Kidney (tissue), 14 donors: ENCODE measurements around the gene CCDC174. TPM values are rescaled to one million over a fixed set of nuclear protein-coding genes. Genes with fewer than 3 reads are reported as not detected.

Source experiments
- DNase-seq, 5 donors: peaks; one replicate each; pipeline ENCODE4 v3.0.0-alpha.2; 2013 to 2020
- FAIRE-seq: peaks from 2 replicates; lab custom pipeline; 2012; peaks lifted over from hg19 to GRCh38; lab: Jason Lieb, UNC
- H3K27ac ChIP-seq, 2 donors: one replicate each; pipeline ENCODE4 v1.7.0; 2013; ENCODE audit warnings: low read depth in 2 of 2, low read length in 2 of 2, inconsistent platforms in 1 of 2
- H3K27me3 ChIP-seq: one replicate; pipeline ENCODE4 v1.7.1; 2013; ENCODE audit warnings: low read length, inconsistent platforms; ENCODE audit not compliant: control insufficient read depth, insufficient read depth
- H3K36me3 ChIP-seq, 3 donors: one replicate each; pipeline versions ENCODE4 v1.7.0 to v1.7.1; 2013; ENCODE audit warnings: low read length in 3 of 3, control low read depth in 1 of 3, inconsistent platforms in 1 of 3; ENCODE audit not compliant: insufficient read depth in 3 of 3, control insufficient read depth in 2 of 3
- H3K4me1 ChIP-seq, 3 donors: one replicate each; pipeline versions ENCODE4 v1.7.0 to v1.7.1; 2013; ENCODE audit warnings: low read length in 3 of 3, inconsistent platforms in 1 of 3, low read depth in 1 of 3; ENCODE audit not compliant: control insufficient read depth in 2 of 3, insufficient read depth in 2 of 3
- H3K4me3 ChIP-seq, 3 donors: one replicate each; pipeline versions ENCODE4 v1.7.0 to v1.8.1; 2013; ENCODE audit warnings: low read length in 3 of 3, control low read depth in 1 of 3, inconsistent platforms in 1 of 3
- H3K9ac ChIP-seq, 3 donors: one replicate each; pipeline versions ENCODE4 v1.7.0 to v1.7.1; 2013; ENCODE audit warnings: low read length in 3 of 3, control low read depth in 1 of 3, inconsistent platforms in 1 of 3
- H3K9me3 ChIP-seq, 3 donors: one replicate each; pipeline versions ENCODE4 v1.7.0 to v1.7.1; 2013; ENCODE audit warnings: low read length in 3 of 3, control low read depth in 1 of 3, inconsistent platforms in 1 of 3; ENCODE audit not compliant: control insufficient read depth in 2 of 3, insufficient read depth in 1 of 3
- intact Hi-C: fragments of 100-400 bp; cut with DNase I; formaldehyde crosslinking; loops from one replicate; pipeline ENCODE4 v1.11.1; 2022
- polyA plus RNA-seq: library from polyadenylated mRNA; stranded (reverse); fragments of 350-450 nt; fragmentation: Illumina TruSeq; extraction: RNeasy Lipid Tissue Mini Kit (QIAGEN cat#74804); gene quantifications from one replicate; pipeline ENCODE4 v1.2.3, GENCODE V29; 2014; ENCODE audit warnings: low read depth, low replicate concordance; ENCODE audit not compliant: insufficient read depth
- total RNA-seq: library from RNA; stranded (reverse); fragmentation: NEBNext Ultra II Directional; extraction: Animal tissue kit (Norgen Biotek cat#: 25700); gene quantifications from one replicate; pipeline ENCODE4 v1.2.1, GENCODE V29; 2021
- TF ChIP-seq, protein P1 (sequence below): IDR thresholded peaks from 3 replicates; pipeline ENCODE4 v1.5.1; 2012; ENCODE audit warnings: mild to moderate bottlenecking, moderate library complexity, borderline replicate concordance; ENCODE audit not compliant: insufficient read depth; ENCODE audit errors: extremely low read depth
- donor health status: control.
- donor health status: control.
- donor health status: control.
- donor health status: control.
- donor health status: control.
- donor health status: DM: yes; HTN: yes; CAD: no.
- donor health status: Normal renal cell carcinoma (clear cell type).

The CCDC174 gene
- total and polyA plus RNA-seq, 2 donors from 2014 or later = 21.9 to 24.7 TPM

- no peaks in the 10 kb centered on the region for H3K4me1 ChIP-seq
- TF ChIP-seq, protein P1, sequence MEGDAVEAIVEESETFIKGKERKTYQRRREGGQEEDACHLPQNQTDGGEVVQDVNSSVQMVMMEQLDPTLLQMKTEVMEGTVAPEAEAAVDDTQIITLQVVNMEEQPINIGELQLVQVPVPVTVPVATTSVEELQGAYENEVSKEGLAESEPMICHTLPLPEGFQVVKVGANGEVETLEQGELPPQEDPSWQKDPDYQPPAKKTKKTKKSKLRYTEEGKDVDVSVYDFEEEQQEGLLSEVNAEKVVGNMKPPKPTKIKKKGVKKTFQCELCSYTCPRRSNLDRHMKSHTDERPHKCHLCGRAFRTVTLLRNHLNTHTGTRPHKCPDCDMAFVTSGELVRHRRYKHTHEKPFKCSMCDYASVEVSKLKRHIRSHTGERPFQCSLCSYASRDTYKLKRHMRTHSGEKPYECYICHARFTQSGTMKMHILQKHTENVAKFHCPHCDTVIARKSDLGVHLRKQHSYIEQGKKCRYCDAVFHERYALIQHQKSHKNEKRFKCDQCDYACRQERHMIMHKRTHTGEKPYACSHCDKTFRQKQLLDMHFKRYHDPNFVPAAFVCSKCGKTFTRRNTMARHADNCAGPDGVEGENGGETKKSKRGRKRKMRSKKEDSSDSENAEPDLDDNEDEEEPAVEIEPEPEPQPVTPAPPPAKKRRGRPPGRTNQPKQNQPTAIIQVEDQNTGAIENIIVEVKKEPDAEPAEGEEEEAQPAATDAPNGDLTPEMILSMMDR = no peak
- FAIRE-seq = no peak
Measured at GRCh38 chr3:14680115-14680514, 28.6 kb downstream of the CCDC174 start.

DNA sequence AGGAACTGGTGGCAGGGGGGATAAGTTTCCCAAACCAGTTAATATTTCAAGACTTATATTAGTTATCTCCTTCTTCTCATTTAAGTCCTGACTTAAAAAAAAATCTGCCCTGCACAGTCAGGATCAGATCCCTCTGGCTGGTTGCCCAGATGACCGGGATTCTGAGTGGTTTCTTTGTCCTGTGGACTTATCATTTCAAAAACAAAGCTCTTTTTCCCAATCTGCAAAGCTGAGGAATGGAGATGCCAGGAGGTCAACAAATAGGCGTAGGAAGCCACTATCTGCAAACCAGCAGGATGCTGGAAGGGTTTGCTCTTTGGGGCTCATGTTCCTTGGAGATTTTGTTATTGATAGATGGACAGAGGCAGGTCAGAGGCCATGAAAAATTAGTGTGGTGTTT lies 29.2 kb downstream of the CCDC174 start:
- no peaks in the 10 kb centered on the region for H3K4me1 ChIP-seq
- no peaks in the 10 kb centered on the region for H3K36me3 ChIP-seq
- no peak overlapping the region for H3K9ac ChIP-seq
- FAIRE-seq = no peak
- DNase-seq = peak in 1 of 5 donors; percentile 14
- no peak overlapping the region for H3K27ac ChIP-seq
- no peaks in the 10 kb centered on the region for H3K27me3 ChIP-seq
- peaks cover 0 to 4% (median 0%) of the 10 kb centered on the region in 3 donors for H3K9me3 ChIP-seq
- TF ChIP-seq, protein P1 = no peak
- H3K4me3 ChIP-seq = no peak overlapping the region
- intact Hi-C loops = no loop called here

More at GRCh38 chr3:14680115-14680514, 28.6 kb downstream of the CCDC174 start:
- intact Hi-C loops = no loop called here
- no peak for DNase-seq
- no peaks in the 10 kb centered on the region for H3K27me3 ChIP-seq
- H3K27ac ChIP-seq = no peak overlapping the region
- H3K4me3 ChIP-seq = no peak overlapping the region
- no peaks in the 10 kb centered on the region for H3K36me3 ChIP-seq
- no peak overlapping the region for H3K9ac ChIP-seq
- H3K9me3 ChIP-seq = peaks cover 0 to 4% (median 0%) of the 10 kb centered on the region in 3 donors

DNA sequence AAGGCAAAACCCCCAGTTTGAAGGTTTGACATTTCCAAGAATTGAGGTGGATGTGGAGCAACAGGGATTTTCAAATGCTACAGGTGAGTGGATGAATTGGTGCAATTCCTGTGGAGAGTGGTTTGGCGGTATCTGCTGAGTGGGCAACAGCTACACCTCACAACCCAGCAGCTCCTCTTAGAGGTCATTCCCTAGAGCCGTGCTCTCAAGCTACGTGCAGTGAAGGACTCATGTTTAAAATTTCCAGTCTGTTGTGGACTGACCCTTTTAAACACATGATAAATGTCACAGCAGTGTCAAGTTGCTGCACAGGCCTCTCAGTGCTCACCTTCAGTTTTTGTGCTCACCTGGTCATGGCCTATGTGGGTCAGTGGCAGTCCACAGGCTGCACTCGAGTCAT lies 32.9 kb downstream of the CCDC174 start:
- DNase-seq (no peak), FAIRE-seq (no peak)
- Histone ChIP-seq H3K9me3 (peaks cover 0 to 4% (median 0%) of the 10 kb centered on the region in 3 donors), H3K27ac (no peak overlapping the region), H3K4me1 (no peaks in the 10 kb centered on the region), H3K36me3 (no peaks in the 10 kb centered on the region), H3K27me3 (no peaks in the 10 kb centered on the region), H3K4me3 (no peak overlapping the region), H3K9ac (no peak overlapping the region)
- TF ChIP-seq, protein P1 = no peak
- intact Hi-C loops = no loop called here

DNA sequence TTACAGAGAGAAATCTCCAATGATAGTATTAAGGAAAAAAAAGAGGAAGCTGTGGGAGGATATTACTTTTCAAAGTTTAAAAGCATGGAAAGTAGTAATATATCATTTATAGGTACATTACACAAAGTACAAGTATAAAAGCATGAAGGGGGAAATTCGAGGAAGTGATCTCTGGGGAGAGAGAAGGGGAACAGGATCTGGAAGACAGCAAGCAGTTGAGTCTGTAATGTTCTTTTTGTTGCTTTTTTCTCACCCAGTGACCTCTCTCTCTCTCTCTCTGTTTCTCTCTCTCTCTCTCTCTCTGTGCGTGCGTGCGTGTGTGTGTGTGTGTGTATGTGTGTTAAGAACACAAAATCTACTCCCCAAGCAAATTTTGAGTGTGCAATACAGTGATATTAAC lies 33.6 kb downstream of the CCDC174 start:
- Histone ChIP-seq H3K4me1 (no peaks in the 10 kb centered on the region), H3K27me3 (no peaks in the 10 kb centered on the region), H3K4me3 (no peak overlapping the region), H3K36me3 (no peaks in the 10 kb centered on the region), H3K9me3 (peaks cover 0 to 2% (median 0%) of the 10 kb centered on the region in 3 donors), H3K9ac (no peak overlapping the region), H3K27ac (no peak overlapping the region)
- DNase-seq (peak in 2 of 5 donors; percentile 43 to 45), FAIRE-seq (no peak)
- TF ChIP-seq, protein P1 = no peak
- intact Hi-C loops = no loop called here
